Stimulated activated CD4-positive, alpha-beta T cell treated with anti-CD3 and anti-CD28 coated beads, Interleukin-2, amount 100 ng/mL, for 24 hours (primary cell): ENCODE results near the gene TNRC6A.
"Not testable (repeated sequence)": the region's sequence is repeated elsewhere in the genome, so short reads cannot be mapped to it uniquely, and the experiment has no call there.

Experiments used
- DNase-seq, 2 donors: peaks; one replicate each; pipeline ENCODE4 v3.0.0-alpha.2; 2020

TNRC6A gene

DNA sequence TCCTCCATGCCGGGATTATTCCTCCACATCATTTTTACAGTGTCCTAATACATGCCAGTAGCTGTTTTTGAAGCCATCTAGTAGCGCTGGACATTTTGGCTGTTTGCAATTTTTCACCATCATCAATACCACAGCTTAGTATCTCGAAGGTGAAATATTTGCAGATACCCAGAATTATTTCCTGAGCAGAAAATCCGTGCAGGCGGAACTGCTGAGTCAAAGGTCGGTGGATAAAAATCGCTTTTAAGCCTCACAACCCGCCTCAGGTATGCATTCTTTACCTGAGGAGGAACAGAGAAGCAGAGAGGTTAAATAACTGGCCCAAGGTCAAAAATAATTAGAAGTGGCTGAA, 584 bp upstream of the TNRC6A start:
- peak in 1 of 2 donors; percentile 23 for DNase-seq

DNA sequence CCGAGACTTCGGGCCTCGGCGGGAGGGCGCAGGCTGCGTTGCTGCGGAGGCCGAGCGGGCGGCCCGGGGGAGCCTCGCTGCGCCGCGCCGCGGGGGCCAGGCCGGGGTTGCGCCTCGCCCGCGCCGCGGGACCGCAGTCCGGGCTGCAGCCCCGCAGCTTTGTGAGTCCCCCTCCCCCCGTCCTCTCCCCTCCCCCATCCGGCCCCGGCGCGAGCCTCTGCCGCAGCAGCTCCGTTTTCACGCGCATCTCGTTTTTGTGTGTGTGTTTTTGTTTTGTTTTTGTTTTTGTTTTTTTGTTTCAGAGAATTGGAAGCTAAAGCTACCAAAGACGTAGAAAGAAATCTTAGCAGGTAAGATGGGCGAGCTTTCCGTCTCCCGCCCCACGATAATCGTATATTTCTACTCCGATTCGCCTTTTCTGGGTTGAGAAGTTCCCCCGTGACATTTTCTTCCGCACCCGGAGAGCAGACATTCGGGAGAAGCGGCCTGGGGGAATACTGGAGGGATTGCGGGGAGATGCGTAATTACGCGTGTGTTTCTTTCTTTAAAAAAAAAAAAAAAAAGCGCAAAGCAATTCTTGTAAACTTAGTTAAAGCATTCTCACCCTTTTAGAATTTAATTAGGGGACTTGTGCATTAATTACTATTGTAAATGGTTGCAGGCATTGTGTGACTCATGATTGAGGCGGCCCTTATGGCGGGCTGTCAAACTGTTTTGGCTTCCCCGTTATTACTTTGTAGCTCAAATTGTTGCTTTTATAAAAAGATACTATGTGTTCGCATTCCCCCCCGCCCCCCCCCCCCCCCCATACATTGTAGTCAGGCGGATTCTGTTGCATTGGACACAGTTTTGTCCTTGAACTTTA, 732 bp downstream of the TNRC6A start:
- peak; percentile 33 to 46 for DNase-seq

DNA sequence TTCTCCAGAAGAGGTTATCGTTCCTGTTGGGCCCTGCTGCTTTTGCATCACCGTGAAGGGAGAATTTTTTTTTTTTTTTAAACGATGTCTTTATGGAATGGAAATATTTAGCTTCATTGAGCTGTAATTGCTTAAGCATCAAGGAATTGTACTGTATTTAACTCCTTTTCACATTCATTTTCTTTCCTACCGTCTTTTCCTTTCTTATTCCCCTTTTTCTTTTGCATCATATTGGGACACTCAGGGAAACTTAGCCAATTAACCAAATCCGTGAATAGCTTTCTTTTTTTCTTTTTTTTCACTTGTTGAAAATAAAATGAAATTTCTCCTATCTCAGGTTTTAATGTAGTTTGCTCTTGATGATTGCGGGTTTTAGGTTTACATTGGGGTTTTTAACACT, 1.5 kb downstream of the TNRC6A start:
- no peak for DNase-seq

DNA sequence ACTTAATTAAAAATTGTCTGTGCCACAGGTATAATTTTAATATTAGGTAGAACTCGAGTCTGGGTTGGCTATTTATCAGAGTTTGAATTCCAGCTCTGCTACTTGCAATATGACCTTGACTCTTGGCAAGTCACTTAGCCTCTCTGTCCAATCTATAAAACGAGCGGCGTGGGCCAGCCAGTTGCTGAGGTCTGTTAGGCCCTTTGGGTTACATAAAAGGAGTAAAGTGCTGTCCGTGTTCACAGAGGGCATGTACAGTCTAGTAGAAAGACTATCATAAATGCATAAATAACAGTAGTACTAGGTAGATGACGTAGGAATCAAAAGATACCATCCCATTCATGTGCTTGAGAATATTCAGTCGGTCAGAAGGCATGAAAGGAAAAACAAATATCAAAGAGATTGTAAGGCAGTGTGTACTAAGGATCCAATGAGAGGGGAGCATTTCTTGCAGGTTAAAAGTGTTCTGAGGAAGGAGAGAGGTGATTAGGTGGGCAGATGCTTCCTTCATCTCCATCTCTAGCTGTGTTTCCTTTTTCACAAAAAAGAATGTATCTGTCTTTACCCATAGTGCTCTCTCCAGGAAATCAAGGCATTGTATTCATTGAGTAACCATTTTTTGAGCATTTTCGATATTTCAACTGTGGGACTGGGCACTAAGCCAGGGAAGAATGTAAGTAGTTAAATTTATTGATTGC, 2.4 kb downstream of the TNRC6A start:
- DNase-seq = no peak

DNA sequence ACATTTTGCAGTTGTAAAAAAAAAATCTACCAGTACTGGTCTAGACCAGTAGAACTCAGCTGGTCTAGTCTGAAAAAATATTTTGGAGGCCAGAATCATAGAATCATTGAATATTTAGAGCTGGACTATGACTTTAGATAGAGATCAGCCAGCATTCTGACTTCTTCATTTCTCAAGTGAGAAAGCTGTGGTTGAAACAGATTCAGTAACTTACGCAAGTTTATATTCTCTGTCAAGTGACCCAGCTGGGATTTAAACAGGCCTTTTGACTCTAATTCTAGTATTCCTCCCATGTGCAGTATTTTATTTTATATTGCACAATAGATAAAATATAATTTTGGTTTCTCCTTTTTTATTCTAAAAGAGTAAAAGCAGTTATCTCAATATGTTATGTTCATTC, 4.9 kb downstream of the TNRC6A start:
- DNase-seq = no peak

DNA sequence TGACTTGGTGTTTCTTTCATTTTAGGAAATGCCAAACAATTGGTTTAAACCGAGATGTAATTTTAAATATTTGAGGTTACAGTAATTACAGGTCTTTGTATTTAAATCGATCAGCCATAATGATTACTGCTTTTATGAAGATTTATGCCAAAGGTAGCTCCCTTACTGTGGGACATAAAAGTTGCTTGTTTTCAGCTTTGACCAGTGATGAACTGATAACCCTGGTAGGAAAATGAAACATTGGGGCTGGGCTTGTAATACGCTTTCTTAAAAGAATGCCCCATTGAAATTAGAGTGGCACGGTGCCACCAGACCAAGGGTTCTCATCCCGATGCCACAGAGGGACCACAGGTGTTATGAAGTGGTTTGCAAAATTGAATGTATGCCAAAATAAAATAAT, 7.3 kb downstream of the TNRC6A start:
- DNase-seq = no peak

DNA sequence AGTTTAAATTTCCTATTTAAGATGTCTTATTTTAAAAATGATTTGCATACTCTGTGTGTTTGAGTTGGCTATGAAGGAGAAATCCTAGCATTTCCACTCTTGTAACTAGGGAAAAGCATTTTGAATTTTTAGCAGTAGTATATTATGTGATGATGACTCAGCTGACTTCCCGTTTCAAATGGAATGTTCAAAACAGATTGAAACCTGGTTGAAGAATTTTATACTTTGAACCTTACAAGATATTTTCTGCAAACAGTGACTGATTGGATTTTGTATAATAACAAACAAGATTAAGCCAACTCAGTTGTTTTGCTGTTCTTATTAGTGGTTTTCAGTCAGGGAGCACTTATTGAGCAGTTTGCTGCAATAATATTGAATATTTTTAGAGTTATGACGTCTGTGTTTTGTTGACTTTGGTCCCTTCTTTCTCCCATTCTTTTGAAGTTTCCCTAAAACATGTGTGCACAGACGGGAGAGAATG, 8.0 kb downstream of the TNRC6A start:
- DNase-seq = no peak

DNA sequence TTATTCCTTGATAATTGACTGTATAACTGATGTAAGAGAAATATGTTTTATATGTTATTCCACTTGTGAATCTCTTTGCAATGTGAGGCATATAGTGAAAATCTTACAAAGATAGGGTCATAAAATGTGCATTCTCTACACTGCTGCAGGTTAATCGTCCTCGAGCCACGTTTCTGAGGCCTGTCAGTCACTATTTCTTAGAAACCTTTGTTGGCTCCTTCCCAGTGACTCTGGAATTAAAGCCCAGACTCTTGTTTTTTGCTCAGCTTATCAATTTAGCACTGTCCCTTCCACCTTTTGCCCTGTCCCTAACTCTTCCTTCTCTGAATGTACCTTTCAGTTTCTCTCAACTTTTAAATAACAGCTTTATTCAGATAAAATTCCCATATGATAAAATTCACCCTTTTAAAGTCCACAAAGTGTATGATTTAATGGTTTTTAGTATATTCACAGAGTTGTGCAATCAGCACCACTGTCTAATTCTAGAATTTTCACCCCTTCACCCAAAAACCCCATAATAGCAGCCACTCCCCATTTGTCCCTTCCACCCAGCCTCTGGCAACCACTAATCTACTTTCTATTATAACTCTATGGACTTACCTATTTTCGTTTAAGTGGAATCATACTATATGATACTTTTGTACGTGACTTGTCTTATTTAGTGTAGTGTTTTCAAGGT, 8.6 kb downstream of the TNRC6A start:
- no peak for DNase-seq

DNA sequence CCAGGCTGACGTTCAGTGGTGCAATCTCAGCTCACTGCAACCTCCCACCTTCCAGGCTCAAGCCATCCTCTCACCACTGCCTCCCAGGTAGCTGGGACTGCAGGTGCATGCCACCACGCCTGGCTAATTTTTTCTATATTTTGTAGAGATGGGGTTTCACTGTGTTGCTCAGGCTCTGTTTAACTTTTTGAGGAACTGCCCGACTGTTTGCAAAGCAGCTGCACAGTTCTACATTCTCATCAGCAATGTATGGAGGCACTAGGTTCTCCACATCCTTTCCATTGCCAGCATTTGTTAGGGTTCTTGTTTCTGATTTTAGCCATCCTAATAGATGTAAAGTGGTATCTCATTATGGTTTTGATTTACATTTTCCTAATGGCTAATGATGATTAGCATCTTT, 9.4 kb downstream of the TNRC6A start:
- no peak for DNase-seq

DNA sequence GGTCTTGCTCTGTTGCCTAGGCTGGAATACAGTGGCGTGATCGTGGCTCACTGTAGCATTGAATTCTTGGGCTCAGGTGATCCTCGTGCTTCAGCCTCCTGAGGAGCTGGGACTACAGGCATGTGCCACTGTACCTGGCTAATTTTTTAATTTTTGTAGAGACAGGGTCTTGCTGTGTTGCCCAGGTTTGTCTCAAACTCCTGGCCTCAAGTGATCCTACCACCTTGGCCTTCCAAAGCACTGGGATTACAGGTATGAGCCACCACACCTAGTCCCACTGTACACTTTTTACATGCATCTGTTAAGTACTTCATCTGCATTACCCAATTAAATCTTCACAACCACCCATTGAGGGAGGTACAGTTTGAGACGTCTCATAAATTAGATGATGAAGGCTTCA, 12.4 kb downstream of the TNRC6A start:
- DNase-seq = no peak

DNA sequence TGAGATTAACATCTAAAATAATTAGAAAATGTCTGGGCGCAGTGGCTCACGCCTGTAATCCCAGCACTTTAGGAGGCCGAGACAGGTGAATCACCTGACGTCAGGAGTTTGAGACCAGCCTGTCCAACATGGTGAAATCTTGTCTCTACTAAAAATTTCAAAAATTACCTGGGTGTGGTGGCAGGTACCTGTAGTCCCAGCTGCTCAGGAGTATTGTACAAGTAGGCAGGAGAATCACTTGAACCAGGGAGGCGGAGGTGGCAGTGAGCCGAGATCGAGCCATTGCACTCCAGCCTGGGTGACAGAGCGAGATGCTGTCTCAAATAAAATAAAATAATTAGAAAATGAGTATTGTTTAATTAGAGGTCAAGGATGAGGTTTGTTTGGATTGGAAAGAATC, 13.2 kb downstream of the TNRC6A start:
- not testable (repeated sequence) for DNase-seq

DNA sequence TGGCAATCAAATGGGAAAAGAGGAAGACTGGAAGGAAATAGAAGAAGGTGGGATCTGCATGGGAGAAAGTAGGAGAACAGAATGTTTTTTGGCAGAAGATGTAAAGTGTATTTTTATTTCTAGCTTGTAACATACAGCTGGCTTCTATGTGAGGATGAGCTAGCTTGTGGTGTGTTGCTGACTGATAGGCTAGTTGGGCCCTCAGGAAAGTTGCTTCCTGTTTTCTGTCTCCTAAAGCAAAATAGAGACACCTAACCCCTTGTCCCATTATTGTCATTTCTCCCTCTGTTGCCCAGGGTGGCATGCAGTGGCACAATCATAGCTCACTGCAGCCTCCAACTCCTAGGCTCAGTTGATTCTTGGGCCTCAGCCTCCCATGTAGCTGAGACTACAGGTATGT, 15.9 kb downstream of the TNRC6A start:
- no peak for DNase-seq

DNA sequence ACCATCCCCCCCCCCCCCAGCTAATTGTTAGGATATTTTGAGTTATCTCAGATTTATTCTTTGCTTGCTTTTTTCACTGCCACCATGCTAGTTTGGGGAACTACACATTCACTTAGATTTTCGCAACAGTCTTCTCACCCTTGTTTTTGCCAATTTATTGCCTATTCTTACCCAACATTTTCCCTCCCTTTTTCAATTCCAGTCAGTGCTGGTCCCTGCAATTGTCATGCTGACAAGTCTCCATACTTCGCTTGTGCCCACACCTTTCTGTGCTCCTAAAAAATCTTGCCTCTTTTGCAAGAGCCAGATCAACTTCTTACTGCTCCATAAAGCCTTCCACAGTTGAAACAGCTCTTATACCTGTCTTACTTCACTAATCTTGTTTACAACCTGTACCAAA, 16.3 kb downstream of the TNRC6A start:
- no peak for DNase-seq

DNA sequence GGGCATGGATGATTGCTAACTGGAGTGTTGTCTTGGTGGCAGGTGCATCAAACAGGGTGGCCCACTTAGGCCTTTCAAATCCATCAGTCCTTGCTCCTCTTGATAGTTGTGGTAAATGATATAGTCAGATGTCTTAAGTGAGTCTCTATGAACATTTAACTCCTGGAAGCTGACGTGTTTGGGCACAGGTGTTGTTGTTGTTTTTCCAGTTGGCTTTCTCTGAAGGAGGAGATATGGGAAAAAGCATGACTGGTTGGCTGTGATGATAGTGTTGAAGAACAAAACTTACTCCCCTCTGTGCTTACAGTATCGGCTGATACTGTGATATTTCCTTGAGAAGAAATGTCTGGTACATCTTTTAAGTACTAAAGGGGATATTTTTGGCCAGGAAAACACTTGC, 18.0 kb downstream of the TNRC6A start:
- DNase-seq = no peak

DNA sequence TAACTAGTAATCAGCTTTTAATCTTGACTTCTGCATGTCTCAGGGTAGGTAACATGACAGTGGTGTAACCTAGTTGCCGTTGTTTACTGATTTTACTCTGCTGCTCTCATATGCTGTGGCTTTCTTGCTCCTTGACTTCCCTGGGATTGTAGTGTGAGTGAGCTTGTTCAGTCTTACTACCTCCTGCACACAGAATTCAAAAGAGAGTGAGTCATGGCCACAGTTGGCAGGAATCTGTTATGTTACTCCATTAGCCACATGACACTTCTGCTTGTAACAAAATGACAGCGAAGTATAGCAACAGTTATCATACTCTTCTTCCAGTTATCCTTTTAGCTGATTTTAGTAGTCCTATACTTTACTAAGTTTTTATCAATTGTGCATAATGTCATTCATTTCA, 18.8 kb downstream of the TNRC6A start:
- no peak for DNase-seq

DNA sequence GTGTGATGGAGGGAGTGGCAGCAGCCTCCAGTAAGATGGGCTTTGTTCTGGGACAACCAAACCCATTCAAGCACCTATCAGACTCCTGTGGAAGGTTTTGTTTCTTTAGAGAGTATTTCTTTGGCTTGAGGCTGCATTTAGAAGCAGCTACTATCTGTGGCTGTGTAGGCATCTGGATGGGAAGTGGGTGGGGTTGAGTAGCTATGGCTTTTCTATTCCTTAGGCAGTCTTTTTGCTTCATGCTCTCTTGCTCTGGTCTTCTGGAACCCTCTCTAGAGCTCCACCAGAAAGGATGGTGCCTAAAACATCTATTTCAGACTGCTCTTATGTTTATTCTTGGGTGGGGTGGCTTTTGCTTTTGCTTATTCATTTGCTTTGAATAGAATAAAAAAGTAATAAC, 19.9 kb downstream of the TNRC6A start:
- no peak for DNase-seq

DNA sequence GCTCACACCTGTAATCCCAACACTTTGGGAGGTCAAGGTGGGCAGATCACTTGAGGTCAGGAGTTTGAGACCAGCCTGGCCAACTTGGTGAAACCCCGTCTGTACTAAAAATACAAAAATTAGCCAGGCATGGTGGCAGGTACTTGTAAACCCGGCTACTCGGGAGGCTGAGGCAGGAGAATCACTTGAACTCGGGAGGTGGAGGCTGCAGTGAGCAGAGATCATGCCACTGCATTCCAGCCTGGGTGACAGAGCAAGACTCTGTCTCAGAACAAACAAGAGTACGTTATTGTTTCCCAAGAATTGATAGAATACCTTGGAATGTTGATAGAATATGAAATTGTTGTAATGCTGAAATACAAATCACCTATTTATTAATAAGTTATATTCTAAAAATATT, 20.4 kb downstream of the TNRC6A start:
- DNase-seq = not testable (repeated sequence)

DNA sequence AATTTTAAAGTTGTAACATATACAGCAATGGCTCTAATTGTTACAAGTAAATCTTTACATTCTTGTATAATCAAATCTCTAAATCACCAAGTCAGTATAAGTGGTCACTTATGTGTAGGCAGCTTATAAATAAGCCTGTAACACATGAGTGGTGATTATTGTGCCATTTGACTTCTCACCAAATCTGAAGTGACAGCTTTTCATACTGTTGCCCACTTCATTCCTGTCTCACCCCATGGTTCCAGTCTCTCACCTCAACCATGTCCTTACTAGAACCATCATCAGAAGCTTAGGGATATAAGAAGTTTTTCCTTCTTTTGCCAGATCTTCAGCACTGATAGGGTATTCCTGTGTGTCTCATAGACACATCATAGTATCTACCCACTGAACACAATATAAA, 23.5 kb downstream of the TNRC6A start:
- DNase-seq = no peak

DNA sequence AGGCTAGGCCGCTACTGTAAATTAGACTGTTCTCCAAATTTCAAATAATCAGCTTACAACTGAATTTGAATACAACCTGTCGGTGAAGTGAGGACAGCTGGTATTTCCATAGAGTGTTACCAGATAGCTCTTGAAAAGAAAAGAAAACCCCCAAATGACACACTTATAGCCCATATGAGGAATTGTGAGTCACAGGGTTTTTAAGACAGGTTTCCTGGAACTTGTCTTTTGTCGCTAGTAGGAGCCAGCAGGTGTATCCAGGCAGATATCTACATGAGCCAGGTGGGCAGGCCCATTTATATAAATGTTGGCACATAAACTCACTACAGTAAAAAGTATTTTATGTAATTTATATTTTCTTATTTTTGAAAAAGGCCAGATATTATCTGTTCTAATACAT, 24.0 kb downstream of the TNRC6A start:
- peak; percentile 6 to 36 for DNase-seq

DNA sequence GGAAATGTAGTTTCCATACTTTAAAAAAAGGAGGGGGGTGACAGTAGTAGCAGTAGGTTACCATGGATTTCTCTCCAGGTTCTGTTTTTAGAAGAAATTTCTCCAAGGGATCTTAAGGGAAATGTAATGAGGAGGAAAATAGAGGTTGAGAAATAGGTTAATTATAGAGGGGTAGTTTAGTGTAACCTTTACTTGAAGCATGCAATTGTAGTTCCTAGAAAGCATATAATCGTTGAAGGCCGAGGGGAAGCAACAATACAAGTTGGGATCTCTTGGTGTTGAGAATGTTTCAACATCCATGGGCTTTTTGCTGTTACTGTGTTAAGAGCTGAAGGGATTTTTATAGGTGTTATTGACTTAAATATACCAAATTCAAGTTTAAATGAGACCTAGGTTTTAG, 25.1 kb downstream of the TNRC6A start:
- DNase-seq = no peak

DNA sequence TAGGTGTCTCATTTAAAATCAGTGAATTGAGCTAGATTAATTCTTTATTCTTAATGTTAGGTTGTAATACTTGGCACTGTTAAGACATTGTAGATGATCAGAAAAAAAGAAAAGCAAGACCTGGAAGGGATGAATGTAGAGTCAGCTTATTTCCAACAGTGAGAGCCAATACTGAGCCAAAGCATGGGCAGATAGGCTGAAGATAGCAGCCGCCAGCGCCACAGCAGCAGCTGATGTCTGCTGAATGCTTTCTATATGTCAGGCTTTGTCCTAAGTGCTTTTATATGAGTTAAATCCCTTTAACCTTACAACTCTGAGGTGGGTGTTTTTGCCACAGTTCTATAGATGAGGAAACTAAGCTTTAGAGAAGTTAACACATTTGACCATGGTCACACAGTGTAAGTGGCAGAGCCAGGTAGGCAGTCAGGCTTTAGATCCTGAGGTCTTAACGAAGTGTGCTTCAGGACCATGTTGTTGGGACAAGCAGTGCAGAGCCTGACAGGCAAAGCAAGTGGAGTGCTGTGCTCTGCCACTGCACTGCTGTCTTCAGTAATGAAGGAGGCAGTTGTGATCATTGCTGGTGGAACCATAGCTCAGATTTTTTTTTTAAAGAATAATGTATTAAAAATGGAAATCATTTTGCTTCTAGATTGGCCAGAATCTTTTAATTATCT, 25.9 kb downstream of the TNRC6A start:
- no peak for DNase-seq

DNA sequence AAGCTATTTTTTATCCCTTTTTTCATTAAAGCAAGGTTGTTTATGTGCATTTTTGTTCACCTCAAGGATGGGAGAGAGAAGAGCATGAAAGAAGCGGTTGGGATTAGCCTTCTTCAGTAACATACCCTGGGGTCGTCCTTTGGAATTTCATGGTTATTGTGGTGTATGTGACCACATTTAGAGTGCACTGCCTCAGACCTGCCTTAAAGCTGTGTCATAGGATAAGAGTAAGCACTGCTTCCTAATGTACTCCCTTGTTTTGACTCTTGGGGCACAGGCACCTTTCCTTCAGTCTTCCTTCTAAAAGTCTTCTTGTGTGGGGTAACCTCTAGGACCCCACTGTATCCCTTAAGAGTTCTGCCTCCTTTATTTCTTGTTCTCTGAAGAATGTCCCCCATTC, 28.9 kb downstream of the TNRC6A start:
- no peak for DNase-seq

DNA sequence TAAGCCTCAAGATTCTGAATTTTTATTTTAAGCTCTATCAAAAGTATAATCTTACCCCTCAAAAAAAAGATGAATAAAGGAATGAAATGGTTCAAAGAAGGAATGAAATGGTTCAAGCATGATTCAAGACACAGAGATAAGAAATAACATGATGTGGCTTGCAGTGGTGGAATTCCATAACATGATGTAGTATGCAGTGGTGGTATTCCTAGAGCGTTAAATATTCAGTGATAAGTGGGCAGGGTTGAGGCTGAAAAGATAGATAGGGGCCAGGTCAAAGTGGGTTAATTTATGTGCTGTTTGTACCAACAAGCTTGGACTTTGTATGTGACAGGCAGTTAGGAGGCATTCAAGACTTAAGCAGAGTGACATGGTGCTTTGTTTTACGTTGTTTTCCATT, 29.6 kb downstream of the TNRC6A start:
- no peak for DNase-seq
